Neuronal stem cell (in vitro differentiated cells): Measurements from ENCODE around the gene THSD4.

Experiments
- DNase-seq: peaks from one replicate; pipeline ENCODE4 v3.0.0-alpha.2; 2013; ENCODE audit warnings: low spot score
- H2AFZ ChIP-seq: one replicate; pipeline ENCODE4 v1.6.1; 2013; ENCODE audit warnings: mild to moderate bottlenecking, low read length, inconsistent platforms
- H2AK5ac ChIP-seq: 2 replicates; pipeline ENCODE4 v1.6.1; 2013; ENCODE audit warnings: low read depth, mild to moderate bottlenecking, inconsistent platforms, low read length, moderate library complexity, mixed read lengths
- H2BK120ac ChIP-seq: 2 replicates; pipeline ENCODE4 v1.6.1; 2013; ENCODE audit warnings: low read depth, mild to moderate bottlenecking, inconsistent platforms, low read length, moderate library complexity, mixed read lengths
- H2BK12ac ChIP-seq: one replicate; pipeline ENCODE4 v1.6.1; 2013; ENCODE audit warnings: low read length, inconsistent platforms
- H2BK15ac ChIP-seq: 2 replicates; pipeline ENCODE4 v1.6.1; 2013; ENCODE audit warnings: mild to moderate bottlenecking, low read length, inconsistent platforms, mixed read lengths
- H2BK5ac ChIP-seq: one replicate; pipeline ENCODE4 v1.6.1; 2013; ENCODE audit warnings: inconsistent platforms, mild to moderate bottlenecking, low read length, moderate library complexity
- H3K14ac ChIP-seq: one replicate; pipeline ENCODE4 v1.6.1; 2013; ENCODE audit warnings: low read length, inconsistent platforms
- H3K18ac ChIP-seq: 2 replicates; pipeline ENCODE4 v1.6.1; 2013; ENCODE audit warnings: low read length, inconsistent platforms
- H3K23ac ChIP-seq: 2 replicates; pipeline ENCODE4 v1.6.1; 2013; ENCODE audit warnings: low read depth, mild to moderate bottlenecking, mixed read lengths, low read length, inconsistent platforms; ENCODE audit not compliant: poor library complexity
- H3K27ac ChIP-seq: replicated peaks from 3 replicates; pipeline ENCODE4 v1.5.1; 2013; ENCODE audit warnings: low read length, inconsistent platforms
- H3K27me3 ChIP-seq, 3 experiments: 2 replicates each; pipeline ENCODE4 v1.6.1; 2013; ENCODE audit warnings: low read length in 3 of 3, mild to moderate bottlenecking in 2 of 3, inconsistent platforms in 1 of 3, low read depth in 1 of 3, mixed read lengths in 1 of 3, moderate library complexity in 1 of 3; ENCODE audit not compliant: control insufficient read depth in 3 of 3, insufficient read depth in 3 of 3
- H3K36me3 ChIP-seq, 2 donors: replicated peaks in 1 of 2; 2 replicates each; pipeline ENCODE4 v1.6.1; 2013; ENCODE audit warnings: low read length in 2 of 2; ENCODE audit not compliant: control insufficient read depth in 2 of 2, insufficient read depth in 2 of 2
- H3K4ac ChIP-seq: 2 replicates; pipeline ENCODE4 v1.6.1; 2013; ENCODE audit warnings: inconsistent platforms, mild to moderate bottlenecking, low read length, moderate library complexity
- H3K4me1 ChIP-seq, 2 donors: 1 replicate in 1 of 2; 2 replicates in 1 of 2; pipeline ENCODE4 v1.6.1; 2013; ENCODE audit warnings: low read length in 2 of 2, low read depth in 1 of 2; ENCODE audit not compliant: control insufficient read depth in 2 of 2, insufficient read depth in 1 of 2
- H3K4me2 ChIP-seq: one replicate; pipeline ENCODE4 v1.6.1; 2013; ENCODE audit warnings: mild to moderate bottlenecking, low read length, inconsistent platforms; ENCODE audit not compliant: insufficient read depth, poor library complexity, severe bottlenecking
- H3K4me3 ChIP-seq, 2 donors: 2 replicates each; pipeline ENCODE4 v1.5.1; 2013; ENCODE audit warnings: low read length in 2 of 2, mild to moderate bottlenecking in 2 of 2, inconsistent platforms in 1 of 2, moderate library complexity in 1 of 2
- H3K79me1 ChIP-seq: one replicate; pipeline ENCODE4 v1.6.1; 2013; ENCODE audit warnings: low read depth, mild to moderate bottlenecking, inconsistent platforms, low read length, moderate library complexity
- H3K9ac ChIP-seq: one replicate; pipeline ENCODE4 v1.6.1; 2013; ENCODE audit warnings: mild to moderate bottlenecking, low read depth, low read length, inconsistent platforms; ENCODE audit not compliant: poor library complexity
- H3K9me3 ChIP-seq, 2 donors: replicated peaks in 1 of 2; 2 replicates each; pipeline versions ENCODE3 to v1.6.1; 2013; ENCODE audit warnings: low read length in 2 of 2, mild to moderate bottlenecking in 2 of 2, inconsistent platforms in 1 of 2, low read depth in 1 of 2, mixed read lengths in 1 of 2, moderate library complexity in 1 of 2; ENCODE audit not compliant: control insufficient read depth in 2 of 2, insufficient read depth in 1 of 2
- H4K8ac ChIP-seq: one replicate; pipeline ENCODE4 v1.6.1; 2013; ENCODE audit warnings: low read depth, mild to moderate bottlenecking, inconsistent platforms, low read length, moderate library complexity
- H4K91ac ChIP-seq: one replicate; pipeline ENCODE4 v1.6.1; 2013; ENCODE audit warnings: low read length, low read depth, mild to moderate bottlenecking, inconsistent platforms; ENCODE audit not compliant: poor library complexity
- WGBS, 2 donors: extraction: QIAGEN DNeasy Blood & Tissue Kit; methylation state at CpG; one replicate each; pipeline ENCODE4 v1.1.7; 2013; ENCODE audit warnings: missing lambda C conversion rate in 2 of 2, mixed read lengths in 1 of 2; ENCODE audit not compliant: insufficient read length in 2 of 2, insufficient replicate concordance in 1 of 2; ENCODE audit errors: extremely low coverage in 2 of 2; 5-methylcytosine and 5-hydroxymethylcytosine counted together

Gene THSD4

GRCh38 chr15:71111950-71112349 lies 3.3 kb upstream of the THSD4 start:
- H3K27me3 ChIP-seq, result peaks cover 0 to 38% (median 13%) of the 10 kb centered on the region in 3 experiments

GRCh38 chr15:71112429-71112828 lies 2.8 kb upstream of the THSD4 start:
- Histone ChIP-seq H3K18ac (no peak overlapping the region), H2BK5ac (no peak overlapping the region), H3K4me2 (no peak overlapping the region), H3K36me3 (no peaks in the 10 kb centered on the region), H3K79me1 (no peaks in the 10 kb centered on the region), H2AFZ (no peak overlapping the region), H2BK12ac (no peak overlapping the region), H3K9me3 (no peaks in the 10 kb centered on the region), H3K4me1 (peaks cover 0 to 11% of the 10 kb centered on the region in 2 donors), H2AK5ac (no peak overlapping the region), H4K91ac (no peak overlapping the region), H2BK15ac (no peak overlapping the region), H3K4me3 (no peak overlapping the region), H3K23ac (no peak overlapping the region), H2BK120ac (no peak overlapping the region), H3K14ac (no peak overlapping the region), H3K9ac (no peak overlapping the region), H4K8ac (no peak overlapping the region), H3K4ac (no peak overlapping the region), H3K27me3 (peaks cover 0 to 43% (median 18%) of the 10 kb centered on the region in 3 experiments), H3K27ac (no peak overlapping the region)
- no peak for DNase-seq
- WGBS, 2 donors, result no CpG with 5 or more reads among the region's 2 CpGs

More at GRCh38 chr15:71111950-71112349, 3.3 kb upstream of the THSD4 start:
- Histone ChIP-seq H3K9me3 (no peaks in the 10 kb centered on the region), H3K4ac (no peak overlapping the region), H3K14ac (no peak overlapping the region), H3K23ac (no peak overlapping the region), H3K4me3 (no peak overlapping the region), H3K27ac (no peak overlapping the region), H3K4me2 (no peak overlapping the region), H3K36me3 (no peaks in the 10 kb centered on the region), H3K18ac (peak overlapping the region; percentile 60), H2BK5ac (no peak overlapping the region), H2AK5ac (no peak overlapping the region), H2BK12ac (no peak overlapping the region), H2BK120ac (no peak overlapping the region), H3K4me1 (peaks cover 0 to 11% of the 10 kb centered on the region in 2 donors), H3K9ac (no peak overlapping the region), H2AFZ (no peak overlapping the region), H4K8ac (no peak overlapping the region), H3K79me1 (no peaks in the 10 kb centered on the region), H4K91ac (no peak overlapping the region), H2BK15ac (no peak overlapping the region)
- WGBS, 2 donors, result no CpG with 5 or more reads among the region's 4 CpGs
- DNase-seq, result no peak

GRCh38 chr15:71114066-71114680 lies 1.1 kb upstream of the THSD4 start:
- no peak overlapping the region for H2BK5ac ChIP-seq
- H3K4me2 ChIP-seq, result no peak overlapping the region
- no peak overlapping the region for H2AK5ac ChIP-seq
- no peak overlapping the region for H2BK12ac ChIP-seq
- no peak overlapping the region for H3K23ac ChIP-seq
- no peak overlapping the region for H3K9ac ChIP-seq
- H2BK120ac ChIP-seq, result no peak overlapping the region
- no CpG with 5 or more reads among the region's 11 CpGs for WGBS, 2 donors
- H4K91ac ChIP-seq, result no peak overlapping the region
- no peak overlapping the region for H3K14ac ChIP-seq
- no peak overlapping the region for H4K8ac ChIP-seq
- no peak overlapping the region for H2AFZ ChIP-seq
- H3K27me3 ChIP-seq, result peaks cover 0 to 60% (median 25%) of the 10 kb centered on the region in 3 experiments
- H3K79me1 ChIP-seq, result no peaks in the 10 kb centered on the region
- no peaks in the 10 kb centered on the region for H3K36me3 ChIP-seq
- no peak overlapping the region for H2BK15ac ChIP-seq
- no peak overlapping the region for H3K18ac ChIP-seq
- peaks cover 0 to 11% of the 10 kb centered on the region in 2 donors for H3K4me1 ChIP-seq
- no peak overlapping the region for H3K27ac ChIP-seq
- no peak overlapping the region for H3K4ac ChIP-seq
- no peak overlapping the region for H3K4me3 ChIP-seq
- H3K9me3 ChIP-seq, result no peaks in the 10 kb centered on the region
- DNase-seq, result no peak

- no peak overlapping the region for H2BK5ac ChIP-seq
- H3K23ac ChIP-seq, result no peak overlapping the region
- peak overlapping the region; percentile 50 for H3K9ac ChIP-seq
- no peak overlapping the region for H2BK15ac ChIP-seq
- H3K4me1 ChIP-seq, result peaks cover 0 to 11% of the 10 kb centered on the region in 2 donors
- H4K91ac ChIP-seq, result no peak overlapping the region
- H3K4me3 ChIP-seq, result peak overlapping the region; percentile 43 to 83
- H2BK12ac ChIP-seq, result no peak overlapping the region
- peak overlapping the region; percentile 27 for H2BK120ac ChIP-seq
- peaks cover 0 to 67% (median 25%) of the 10 kb centered on the region in 3 experiments for H3K27me3 ChIP-seq
- H3K9me3 ChIP-seq, result no peaks in the 10 kb centered on the region
- peak overlapping the region; percentile 92 for H2AFZ ChIP-seq
- no peak overlapping the region for H4K8ac ChIP-seq
- no peaks in the 10 kb centered on the region for H3K36me3 ChIP-seq
- DNase-seq, result no peak
- H3K18ac ChIP-seq, result peak overlapping the region; percentile 74
- H3K4ac ChIP-seq, result no peak overlapping the region
- H3K4me2 ChIP-seq, result peak overlapping the region; percentile 87
- H3K79me1 ChIP-seq, result no peaks in the 10 kb centered on the region
- H3K14ac ChIP-seq, result no peak overlapping the region
- no peak overlapping the region for H3K27ac ChIP-seq
- no peak overlapping the region for H2AK5ac ChIP-seq
- no CpG with 5 or more reads among the region's 93 CpGs for WGBS, 2 donors
Measured at GRCh38 chr15:71115567-71116351, 488 bp downstream of the THSD4 start.
